ENCODE measurements around the gene HCFC1R1. TPM values are rescaled to one million over a fixed set of nuclear protein-coding genes. Genes with fewer than 3 reads are reported as not detected.

The HCFC1R1 gene
- polyA plus RNA-seq, 3 donors = 16.7 to 27.1 (median 19.9) TPM

GRCh38 chr16:2975161-2975795 is 48.5 kb downstream of the HCFC1R1 start:
- Histone ChIP-seq H3K27ac (ENCODE audit: low read depth in 1 of 2, low read length in 2 of 2) (no peak overlapping the region), H3K4me2 (replicated peaks; ENCODE audit: extremely low read depth, low read length, poor library complexity, severe bottlenecking) (no peak overlapping the region), H4K20me1 (ENCODE audit: insufficient read depth, low read length) (peaks cover 19% of the 10 kb centered on the region), H3K36me3 (replicated peaks in 1 of 2; ENCODE audit: control insufficient read depth in 1 of 2, insufficient read depth in 2 of 2, low read length in 2 of 2) (peaks cover 20 to 31% of the 10 kb centered on the region in 2 donors), H3K79me2 (ENCODE audit: insufficient read depth, low read length) (peaks cover 25% of the 10 kb centered on the region), H3K4me3 (replicated peaks in 1 of 3; ENCODE audit: low read depth in 2 of 3, low read length in 3 of 3) (no peak overlapping the region), H3K27me3 (ENCODE audit: control insufficient read depth in 2 of 2, insufficient read depth in 2 of 2, low read length in 2 of 2) (no peaks in the 10 kb centered on the region), H3K9me3 (replicated peaks in 1 of 2; ENCODE audit: control insufficient read depth in 1 of 2, insufficient read depth in 1 of 2, low read length in 2 of 2) (no peaks in the 10 kb centered on the region), H3K9ac (ENCODE audit: insufficient read depth, low read length, poor library complexity, severe bottlenecking) (no peak overlapping the region), H2AFZ (ENCODE audit: insufficient read depth, low read depth, low read length, poor library complexity, severe bottlenecking) (no peak overlapping the region), H3K4me1 (ENCODE audit: control insufficient read depth in 1 of 2, insufficient read depth in 2 of 2, low read length in 2 of 2) (peaks cover 16 to 23% of the 10 kb centered on the region in 2 donors)
- intact Hi-C loops (cut with micrococcal nuclease) = no loop called here
- no peak overlapping the region for H3K27ac Mint-ChIP-seq
- DNase-seq = no peak
- TF ChIP-seq CTCF (IDR thresholded peaks at IDR 0.05) = no peak
- no peaks in the 10 kb centered on the region for H3K9me3 Mint-ChIP-seq
- H3K36me3 Mint-ChIP-seq = peaks cover 10 to 27% of the 10 kb centered on the region in 2 donors
- no peak overlapping the region for H3K4me3 Mint-ChIP-seq
- H3K27me3 Mint-ChIP-seq (ENCODE audit: low read depth in 3 of 3) = peaks cover 0 to 1% (median 0%) of the 10 kb centered on the region in 3 donors
- H3K4me1 Mint-ChIP-seq = peaks cover 28% of the 10 kb centered on the region
- 96% methylated on average over 28 of the region's 28 CpGs for WGBS (ENCODE audit: insufficient coverage)

- no peak overlapping the region for H3K9ac ChIP-seq (ENCODE audit: insufficient read depth, low read length, poor library complexity, severe bottlenecking)
- TF ChIP-seq CTCF (IDR thresholded peaks at IDR 0.05) = no peak
- Mint-ChIP-seq H3K4me3 (no peak overlapping the region), H3K4me1 (peaks cover 25% of the 10 kb centered on the region), H3K27ac (no peak overlapping the region), H3K27me3 (ENCODE audit: low read depth in 3 of 3) (peaks cover 0 to 1% (median 0%) of the 10 kb centered on the region in 3 donors), H3K36me3 (peaks cover 10 to 27% of the 10 kb centered on the region in 2 donors), H3K9me3 (no peaks in the 10 kb centered on the region)
- no peak overlapping the region for H3K27ac ChIP-seq (ENCODE audit: low read depth in 1 of 2, low read length in 2 of 2)
- H3K4me2 ChIP-seq (replicated peaks; ENCODE audit: extremely low read depth, low read length, poor library complexity, severe bottlenecking) = no peak overlapping the region
- H3K79me2 ChIP-seq (ENCODE audit: insufficient read depth, low read length) = peaks cover 26% of the 10 kb centered on the region
- no peak for DNase-seq
- no peak overlapping the region for H3K4me3 ChIP-seq (replicated peaks in 1 of 3; ENCODE audit: low read depth in 2 of 3, low read length in 3 of 3)
- H4K20me1 ChIP-seq (ENCODE audit: insufficient read depth, low read length) = peaks cover 22% of the 10 kb centered on the region
- no peaks in the 10 kb centered on the region for H3K27me3 ChIP-seq (ENCODE audit: control insufficient read depth in 2 of 2, insufficient read depth in 2 of 2, low read length in 2 of 2)
- H3K9me3 ChIP-seq (replicated peaks in 1 of 2; ENCODE audit: control insufficient read depth in 1 of 2, insufficient read depth in 1 of 2, low read length in 2 of 2) = no peaks in the 10 kb centered on the region
- H3K36me3 ChIP-seq (replicated peaks in 1 of 2; ENCODE audit: control insufficient read depth in 1 of 2, insufficient read depth in 2 of 2, low read length in 2 of 2) = peaks cover 20 to 31% of the 10 kb centered on the region in 2 donors
- peaks cover 13 to 23% of the 10 kb centered on the region in 2 donors for H3K4me1 ChIP-seq (ENCODE audit: control insufficient read depth in 1 of 2, insufficient read depth in 2 of 2, low read length in 2 of 2)
- intact Hi-C loops (cut with micrococcal nuclease) = no loop called here
- no peak overlapping the region for H2AFZ ChIP-seq (ENCODE audit: insufficient read depth, low read depth, low read length, poor library complexity, severe bottlenecking)
- 97% methylated on average over 12 of the region's 15 CpGs for WGBS (ENCODE audit: insufficient coverage)
Measured at GRCh38 chr16:2974319-2975056, 49.3 kb downstream of the HCFC1R1 start.

Data from CD14-positive monocyte (primary cell).